MM.1S (cell line): Measurements from ENCODE around the gene ACAA2.

Source experiments
- DNase-seq: peaks from one replicate; pipeline ENCODE4 v3.0.0-alpha.2; 2015
- H2AFZ ChIP-seq: fragments of 300-600 bp; sonication (generic); 2 replicates; pipeline ENCODE4 v1.6.0; 2016; ENCODE audit warnings: antibody characterized with exemption, low read length
- H3F3A ChIP-seq: fragments of 300-600 bp; sonication (generic); 2 replicates; pipeline ENCODE4 v1.6.1; 2016; ENCODE audit warnings: mild to moderate bottlenecking, antibody characterized with exemption, low read length, moderate library complexity, mixed read lengths; ENCODE audit not compliant: insufficient read depth
- H3K27ac ChIP-seq: fragments of 300-600 bp; sonication (generic); 2 replicates; pipeline ENCODE4 v1.5.1; 2016; ENCODE audit warnings: mild to moderate bottlenecking, low read length
- H3K27me3 ChIP-seq: fragments of 300-600 bp; sonication (generic); replicated peaks from 2 replicates; pipeline ENCODE4 v1.6.0; 2016; ENCODE audit warnings: low read length; ENCODE audit not compliant: insufficient read depth
- H3K36me3 ChIP-seq: fragments of 300-600 bp; sonication (generic); replicated peaks from 2 replicates; pipeline ENCODE4 v1.6.1; 2016; ENCODE audit warnings: mild to moderate bottlenecking, low read length, mixed read lengths; ENCODE audit not compliant: insufficient read depth
- H3K4me1 ChIP-seq: fragments of 300-600 bp; sonication (generic); 2 replicates; pipeline ENCODE4 v1.6.1; 2016; ENCODE audit warnings: low read length, mixed read lengths
- H3K4me2 ChIP-seq: fragments of 300-600 bp; sonication (generic); 2 replicates; pipeline ENCODE4 v1.6.0; 2016; ENCODE audit warnings: low read depth, low read length
- H3K4me3 ChIP-seq: fragments of 300-600 bp; sonication (generic); 2 replicates; pipeline ENCODE4 v1.5.1; 2016; ENCODE audit warnings: low read length, mixed read lengths
- H3K79me2 ChIP-seq: fragments of 300-600 bp; sonication (generic); 2 replicates; pipeline ENCODE4 v1.6.1; 2016; ENCODE audit warnings: mixed run types, low read length, mixed read lengths
- H3K9ac ChIP-seq: fragments of 300-600 bp; sonication (generic); 2 replicates; pipeline ENCODE4 v1.6.1; 2016; ENCODE audit warnings: low read length, mixed read lengths
- H3K9me2 ChIP-seq: fragments of 300-600 bp; sonication (generic); replicated peaks from 2 replicates; pipeline ENCODE4 v1.6.1; 2016; ENCODE audit warnings: mild to moderate bottlenecking, low read length, mixed read lengths; ENCODE audit not compliant: insufficient read depth
- H3K9me3 ChIP-seq: fragments of 300-600 bp; sonication (generic); replicated peaks from 2 replicates; pipeline ENCODE4 v1.6.1; 2016; ENCODE audit warnings: mild to moderate bottlenecking, low read length, mixed read lengths; ENCODE audit not compliant: insufficient read depth
- H4K20me1 ChIP-seq: fragments of 300-600 bp; sonication (generic); 2 replicates; pipeline ENCODE4 v1.6.1; 2016; ENCODE audit warnings: mild to moderate bottlenecking, low read length, moderate library complexity, mixed read lengths; ENCODE audit not compliant: insufficient read depth
- CTCF ChIP-seq: fragments of 300-600 bp; sonication (generic); IDR thresholded peaks from 2 replicates; pipeline ENCODE4 v1.5.1; 2016; ENCODE audit warnings: antibody characterized with exemption, low read length, mixed read lengths
- EZH2 ChIP-seq: fragments of 300-600 bp; sonication (generic); optimal IDR thresholded peaks from 2 replicates; pipeline ENCODE3; 2017; ENCODE audit warnings: low read depth, mild to moderate bottlenecking, antibody characterized with exemption, low read length, mixed read lengths
- EZH2phosphoT487 ChIP-seq: fragments of 300-600 bp; sonication (generic); IDR thresholded peaks from 2 replicates; pipeline ENCODE4 v1.6.1; 2018; ENCODE audit warnings: antibody characterized with exemption, low read length

The ACAA2 gene

GRCh38 chr18:49763590-49763989 lies 49.7 kb downstream of the ACAA2 start:
- TF ChIP-seq CTCF (no peak), EZH2 (no peak), EZH2phosphoT487 (no peak)
- no peak overlapping the region for H2AFZ ChIP-seq
- H3K27me3 ChIP-seq, result no peaks in the 10 kb centered on the region
- H3K36me3 ChIP-seq, result no peaks in the 10 kb centered on the region
- H3K4me2 ChIP-seq, result no peak overlapping the region
- H3K79me2 ChIP-seq, result no peaks in the 10 kb centered on the region
- no peak overlapping the region for H3K9ac ChIP-seq
- H3K9me2 ChIP-seq, result no peaks in the 10 kb centered on the region
- H3K4me1 ChIP-seq, result no peaks in the 10 kb centered on the region
- H3F3A ChIP-seq, result no peaks in the 10 kb centered on the region
- no peak for DNase-seq
- H3K4me3 ChIP-seq, result no peak overlapping the region
- H3K9me3 ChIP-seq, result no peaks in the 10 kb centered on the region
- no peaks in the 10 kb centered on the region for H4K20me1 ChIP-seq
- H3K27ac ChIP-seq, result no peak overlapping the region

- H3K36me3 ChIP-seq, result no peaks in the 10 kb centered on the region
- H3K4me1 ChIP-seq, result no peaks in the 10 kb centered on the region
- H3K27me3 ChIP-seq, result no peaks in the 10 kb centered on the region
- no peaks in the 10 kb centered on the region for H4K20me1 ChIP-seq
- H3K27ac ChIP-seq, result no peak overlapping the region
- no peak overlapping the region for H3K4me2 ChIP-seq
- no peak overlapping the region for H3K9ac ChIP-seq
- H3K4me3 ChIP-seq, result no peak overlapping the region
- DNase-seq, result no peak
- H3F3A ChIP-seq, result no peaks in the 10 kb centered on the region
- TF ChIP-seq CTCF, result no peak
- no peak for TF ChIP-seq EZH2
- no peak for TF ChIP-seq EZH2phosphoT487
- no peak overlapping the region for H2AFZ ChIP-seq
- no peaks in the 10 kb centered on the region for H3K9me2 ChIP-seq
- H3K79me2 ChIP-seq, result no peaks in the 10 kb centered on the region
- no peaks in the 10 kb centered on the region for H3K9me3 ChIP-seq
These were observed 50.9 kb downstream of the ACAA2 start for GRCh38 chr18:49762191-49763077.

- no peak overlapping the region for H3K9ac ChIP-seq
- no peak overlapping the region for H3K4me3 ChIP-seq
- H3K9me2 ChIP-seq, result no peaks in the 10 kb centered on the region
- H2AFZ ChIP-seq, result no peak overlapping the region
- no peaks in the 10 kb centered on the region for H3F3A ChIP-seq
- no peaks in the 10 kb centered on the region for H3K36me3 ChIP-seq
- no peak overlapping the region for H3K27ac ChIP-seq
- no peaks in the 10 kb centered on the region for H3K79me2 ChIP-seq
- no peaks in the 10 kb centered on the region for H4K20me1 ChIP-seq
- no peaks in the 10 kb centered on the region for H3K4me1 ChIP-seq
- no peaks in the 10 kb centered on the region for H3K27me3 ChIP-seq
- H3K4me2 ChIP-seq, result no peak overlapping the region
- H3K9me3 ChIP-seq, result no peaks in the 10 kb centered on the region
- TF ChIP-seq CTCF (no peak), EZH2phosphoT487 (no peak), EZH2 (no peak)
- no peak for DNase-seq
These were observed 51.6 kb downstream of the ACAA2 start for GRCh38 chr18:49761771-49762170.
